SK-N-SH (cell line): ENCODE data around the gene GCNT2. TPM values are rescaled to one million over a fixed set of nuclear protein-coding genes. Genes with fewer than 3 reads are reported as not detected.
"Not testable (repeated sequence)": the region's sequence is repeated elsewhere in the genome, so short reads cannot be mapped to it uniquely, and the experiment has no call there.

Source experiments
- CTCF ChIA-PET: fragments of 300-600, 350-600 bp; formaldehyde crosslinking; extraction: SDS; loops from one replicate; lab custom pipeline; 2021; lab: Yijun Ruan, JAX
- POLR2A ChIA-PET: fragments of 350-600 bp; sonication (Branson Sonifier 250); formaldehyde crosslinking; extraction: SDS; loops from one replicate; lab custom pipeline; 2020; ENCODE audit warnings: antibody characterized with exemption, inconsistent platforms; lab: Yijun Ruan, JAX
- DNase-seq: peaks from one replicate; pipeline ENCODE4 v3.0.0; 2012
- H2AFZ ChIP-seq: fragments of 200-600 bp; sonication (generic); 2 replicates; pipeline ENCODE4 v1.8.1; 2016; ENCODE audit warnings: antibody characterized with exemption, mild to moderate bottlenecking, low read depth
- H3F3A ChIP-seq: fragments of 200-600 bp; sonication (generic); replicated peaks from 2 replicates; pipeline ENCODE3; 2016; ENCODE audit warnings: antibody characterized with exemption, mild to moderate bottlenecking; ENCODE audit not compliant: insufficient read depth
- H3K27ac ChIP-seq, 2 experiments: fragments of 200-500 bp in 1 of 2; fragments of 200-600 bp in 1 of 2; sonication (Bioruptor generic) in 1 of 2; sonication (generic), shearing (Covaris generic) in 1 of 2; 2 replicates each; pipeline versions ENCODE4 v1.5.1 to v1.6.1; 2014 to 2016; ENCODE audit warnings: low read depth in 2 of 2, inconsistent platforms in 1 of 2, low read length in 1 of 2, mild to moderate bottlenecking in 1 of 2, mixed read lengths in 1 of 2
- H3K27me3 ChIP-seq: fragments of 200-600 bp; sonication (generic), shearing (Covaris generic); 2 replicates; pipeline ENCODE4 v1.6.1; 2016; ENCODE audit warnings: mixed run types; ENCODE audit not compliant: insufficient read depth
- H3K36me3 ChIP-seq, 2 experiments: fragments of 200-500 bp in 1 of 2; fragments of 200-600 bp in 1 of 2; sonication (Bioruptor generic) in 1 of 2; sonication (generic) in 1 of 2; replicated peaks in 1 of 2; 2 replicates each; pipeline versions ENCODE3 to v1.5.1; 2014 to 2016; ENCODE audit warnings: low read length in 1 of 2, mild to moderate bottlenecking in 1 of 2; ENCODE audit not compliant: insufficient read depth in 2 of 2, control insufficient read depth in 1 of 2
- H3K4me1 ChIP-seq, 2 experiments: fragments of 200-500 bp in 1 of 2; fragments of 200-600 bp in 1 of 2; sonication (Bioruptor generic) in 1 of 2; sonication (generic), shearing (Covaris generic) in 1 of 2; 2 replicates each; pipeline versions ENCODE4 v1.5.1 to v1.6.1; 2014 to 2016; ENCODE audit warnings: low read depth in 1 of 2, low read length in 1 of 2, mixed run types in 1 of 2; ENCODE audit not compliant: insufficient read depth in 2 of 2, control insufficient read depth in 1 of 2
- H3K4me2 ChIP-seq: fragments of 200-600 bp; sonication (generic), shearing (Covaris generic); 2 replicates; pipeline ENCODE4 v1.6.1; 2017; ENCODE audit warnings: mixed run types
- H3K4me3 ChIP-seq, 2 experiments: fragments of 200-500 bp in 1 of 2; fragments of 200-600 bp in 1 of 2; sonication (Bioruptor generic) in 1 of 2; sonication (generic), shearing (Covaris generic) in 1 of 2; 2 replicates each; pipeline versions ENCODE4 v1.5.1 to v1.8.1; 2014 to 2016; ENCODE audit warnings: low read depth in 2 of 2, inconsistent platforms in 1 of 2, low read length in 1 of 2, mild to moderate bottlenecking in 1 of 2, mixed read lengths in 1 of 2, moderate library complexity in 1 of 2
- H3K79me2 ChIP-seq: fragments of 200-600 bp; sonication (generic); 2 replicates; pipeline ENCODE4 v1.8.1; 2017; ENCODE audit warnings: mild to moderate bottlenecking; ENCODE audit not compliant: insufficient read depth
- H3K9ac ChIP-seq: fragments of 200-600 bp; sonication (generic); 2 replicates; pipeline ENCODE4 v1.6.1; 2017; ENCODE audit warnings: mixed run types
- H3K9me2 ChIP-seq: fragments of 200-600 bp; sonication (generic); 2 replicates; pipeline ENCODE4 v1.6.1; 2017; ENCODE audit warnings: mixed run types
- H3K9me3 ChIP-seq: fragments of 200-600 bp; sonication (generic); 2 replicates; pipeline ENCODE4 v1.6.1; 2017; ENCODE audit warnings: mixed run types, mild to moderate bottlenecking, moderate library complexity
- H4K20me1 ChIP-seq: fragments of 200-600 bp; sonication (generic); 2 replicates; pipeline ENCODE4 v1.6.1; 2017; ENCODE audit warnings: mild to moderate bottlenecking, mixed run types; ENCODE audit not compliant: insufficient read depth
- CHD2 ChIP-seq: fragments of 150-350 bp; IDR thresholded peaks from 2 replicates; pipeline ENCODE4 v1.6.1; 2018; ENCODE audit warnings: low read length; ENCODE audit not compliant: partially characterized antibody
- ELF1 ChIP-seq: IDR thresholded peaks from 2 replicates; pipeline ENCODE4 v1.4.0; 2012
- EP300 ChIP-seq, 2 experiments: IDR thresholded peaks; 2 replicates each; pipeline versions ENCODE4 v1.4.0 to v1.6.1; 2012; ENCODE audit warnings: borderline replicate concordance in 1 of 2, low read depth in 1 of 2, low read length in 1 of 2
- EZH2phosphoT487 ChIP-seq: fragments of 200-600 bp; sonication (generic); IDR thresholded peaks from 2 replicates; pipeline ENCODE4 v1.6.1; 2017; ENCODE audit warnings: low read depth, mixed run types, mild to moderate bottlenecking, antibody characterized with exemption, moderate library complexity, borderline replicate concordance
- GABPA ChIP-seq: IDR thresholded peaks from 2 replicates; pipeline ENCODE4 v1.4.0; 2012; ENCODE audit warnings: low read depth, mild to moderate bottlenecking
- MAX ChIP-seq: IDR thresholded peaks from 2 replicates; pipeline ENCODE4 v1.4.0; 2012; ENCODE audit warnings: low read depth
- NFIC ChIP-seq: IDR thresholded peaks from 2 replicates; pipeline ENCODE4 v1.4.0; 2012; ENCODE audit warnings: borderline replicate concordance
- NRF1 ChIP-seq: IDR thresholded peaks from 2 replicates; pipeline ENCODE4 v1.6.1; 2012; ENCODE audit warnings: low read depth, mild to moderate bottlenecking, low read length
- RCOR1 ChIP-seq: fragments of 150-350 bp; IDR thresholded peaks from 2 replicates; pipeline ENCODE4 v1.6.1; 2017; ENCODE audit warnings: antibody characterized with exemption, low read length
- RFX5 ChIP-seq: IDR thresholded peaks from 2 replicates; pipeline ENCODE4 v1.6.1; 2012; ENCODE audit warnings: mild to moderate bottlenecking, improper control_type of control experiment, low read length
- SIN3A ChIP-seq: IDR thresholded peaks from 2 replicates; pipeline ENCODE4 v1.6.1; 2012; ENCODE audit warnings: low read depth, mild to moderate bottlenecking, low read length, moderate library complexity, borderline replicate concordance
- TAF1 ChIP-seq: IDR thresholded peaks from 2 replicates; pipeline ENCODE4 v1.6.1; 2012; ENCODE audit warnings: low read depth, mild to moderate bottlenecking, low read length, moderate library complexity, borderline replicate concordance
- TEAD4 ChIP-seq: IDR thresholded peaks from 2 replicates; pipeline ENCODE4 v1.4.0; 2012; ENCODE audit warnings: mild to moderate bottlenecking, borderline replicate concordance; ENCODE audit not compliant: insufficient read depth
- USF1 ChIP-seq: IDR thresholded peaks from 2 replicates; pipeline ENCODE4 v1.4.0; 2012; ENCODE audit warnings: low read depth, borderline replicate concordance
- YY1 ChIP-seq: IDR thresholded peaks from 2 replicates; pipeline ENCODE4 v1.4.0; 2012; ENCODE audit warnings: low read depth, mild to moderate bottlenecking
- ZBTB33 ChIP-seq: IDR thresholded peaks from 2 replicates; pipeline ENCODE4 v1.4.0; 2012; ENCODE audit warnings: low read depth, borderline replicate concordance
- WGBS: methylation state at CpG from one replicate; pipeline ENCODE4 v1.1.6; 2017; ENCODE audit warnings: low lambda C conversion rate; 5-methylcytosine and 5-hydroxymethylcytosine counted together
- polyA plus RNA-seq, 3 experiments: library from polyadenylated mRNA; depleted of rRNA; stranded (reverse); fragments of >200 nt; gene quantifications; 2 replicates each; pipeline ENCODE4 v1.2.3, GENCODE V29; 2012

GCNT2 gene
- polyA plus RNA-seq, 1 of the 3 experiments (the other 2 are of a cell fraction) = 0.13 TPM

GRCh38 chr6:10600681-10601080, 79.5 kb downstream of the GCNT2 start:
- H3K4me3 ChIP-seq, DNase-seq, H3K27me3 ChIP-seq, H3F3A ChIP-seq, H3K79me2 ChIP-seq, H3K36me3 ChIP-seq, CTCF ChIA-PET, H3K4me2 ChIP-seq, H3K4me1 ChIP-seq, H2AFZ ChIP-seq, H3K9me3 ChIP-seq, POLR2A ChIA-PET, H4K20me1 ChIP-seq, H3K9ac ChIP-seq, H3K9me2 ChIP-seq, H3K27ac ChIP-seq: not testable (repeated sequence)
- WGBS = 64% methylated on average over 5 of the region's 5 CpGs

- Histone ChIP-seq H3K4me2 (no peak overlapping the region), H3K27ac (no peak overlapping the region), H3K9ac (no peak overlapping the region), H3K4me1 (peaks cover 0 to 4% of the 10 kb centered on the region in 2 experiments; a peak in 1 of 4 replicates), H3K36me3 (no peaks in the 10 kb centered on the region), H3F3A (no peaks in the 10 kb centered on the region), H3K4me3 (no peak overlapping the region), H3K79me2 (no peaks in the 10 kb centered on the region), H3K9me2 (no peaks in the 10 kb centered on the region), H3K27me3 (no peaks in the 10 kb centered on the region), H3K9me3 (no peaks in the 10 kb centered on the region), H4K20me1 (no peaks in the 10 kb centered on the region), H2AFZ (no peak overlapping the region)
- no peak for DNase-seq
- ChIA-PET POLR2A (no interaction called here), CTCF (no interaction called here)
- no peak for TF ChIP-seq GABPA
- no peak for TF ChIP-seq USF1
- TF ChIP-seq NRF1 = no peak
- TF ChIP-seq ELF1 = no peak
- TF ChIP-seq EZH2phosphoT487 = no peak
- 92% methylated on average over 6 of the region's 6 CpGs for WGBS
Measured at GRCh38 chr6:10603219-10603618, 82.1 kb downstream of the GCNT2 start.

GRCh38 chr6:10609038-10609437, 87.9 kb downstream of the GCNT2 start:
- no peaks in the 10 kb centered on the region for H4K20me1 ChIP-seq
- H3F3A ChIP-seq = no peaks in the 10 kb centered on the region
- ChIA-PET POLR2A (no interaction called here), CTCF (interaction anchor here (0.6 to 1.0 kb wide), 2 partner anchors 15 to 22 kb away, joined by 3 to 4 read pairs; no protein-coding TSS in a partner anchor)
- no peak for TF ChIP-seq EP300 (IDR thresholded peaks at IDR 0.05; ENCODE audit: borderline replicate concordance in 1 of 2, low read depth in 1 of 2, low read length in 1 of 2)
- no peak for TF ChIP-seq MAX
- TF ChIP-seq CHD2 = no peak
- no peak for TF ChIP-seq ELF1
- TF ChIP-seq RCOR1 = no peak
- no peak for TF ChIP-seq TAF1
- TF ChIP-seq YY1 = no peak
- no peak for TF ChIP-seq SIN3A
- TF ChIP-seq GABPA = no peak
- no peak for TF ChIP-seq NFIC
- no peak for TF ChIP-seq RFX5
- no peak for TF ChIP-seq ZBTB33
- TF ChIP-seq TEAD4 = no peak
- H3K27ac ChIP-seq = no peak overlapping the region
- no peaks in the 10 kb centered on the region for H3K9me3 ChIP-seq
- H3K9me2 ChIP-seq = no peaks in the 10 kb centered on the region
- H3K9ac ChIP-seq = no peak overlapping the region
- H3K36me3 ChIP-seq = no peaks in the 10 kb centered on the region
- no peaks in the 10 kb centered on the region for H3K27me3 ChIP-seq
- WGBS = 75% methylated on average over 1 of the region's 1 CpG
- H3K4me2 ChIP-seq = no peak overlapping the region
- DNase-seq = no peak
- H3K4me3 ChIP-seq = no peak overlapping the region
- no peaks in the 10 kb centered on the region for H3K4me1 ChIP-seq
- no peak overlapping the region for H2AFZ ChIP-seq
- no peaks in the 10 kb centered on the region for H3K79me2 ChIP-seq
